NCI-H187 (cell line): Measurements from ENCODE around the gene PUM1.
"Not testable (repeated sequence)": the region's sequence is repeated elsewhere in the genome, so short reads cannot be mapped to it uniquely, and the experiment has no call there.

Experiments used
- DNase-seq, 2 experiments: peaks; one replicate each; lab custom pipeline; 2025; lab: John Stamatoyannopoulos, UW

PUM1 gene

DNA sequence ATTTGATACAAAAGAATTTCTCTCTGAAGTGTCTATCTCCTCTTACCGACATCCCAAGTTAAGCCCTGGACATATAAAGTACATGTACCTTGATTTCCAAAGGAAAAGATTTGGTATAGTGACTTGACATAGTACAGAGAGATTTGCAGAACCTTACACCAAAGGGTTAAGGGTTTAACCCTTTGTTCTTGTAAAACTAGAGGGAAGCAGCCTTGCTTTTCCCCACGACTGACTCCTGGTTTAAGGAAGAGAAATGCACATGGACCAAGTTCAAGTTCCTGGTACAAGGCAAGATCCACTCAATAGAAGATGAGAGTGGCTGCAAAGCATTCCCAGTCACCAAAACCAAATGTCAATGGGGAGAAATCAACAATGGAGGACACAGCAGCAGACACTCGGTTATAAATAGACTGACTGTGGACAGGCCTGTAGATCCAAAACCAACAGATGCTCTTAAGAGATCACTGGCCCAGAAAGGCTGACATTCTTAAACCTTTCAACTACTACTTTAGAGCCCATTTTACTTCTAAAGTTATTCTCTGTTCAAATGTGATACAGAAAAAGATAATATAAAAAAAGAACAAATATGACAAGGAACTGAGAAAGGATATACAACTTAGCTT, 69.4 kb downstream of the PUM1 start:
- DNase-seq, result no peak

DNA sequence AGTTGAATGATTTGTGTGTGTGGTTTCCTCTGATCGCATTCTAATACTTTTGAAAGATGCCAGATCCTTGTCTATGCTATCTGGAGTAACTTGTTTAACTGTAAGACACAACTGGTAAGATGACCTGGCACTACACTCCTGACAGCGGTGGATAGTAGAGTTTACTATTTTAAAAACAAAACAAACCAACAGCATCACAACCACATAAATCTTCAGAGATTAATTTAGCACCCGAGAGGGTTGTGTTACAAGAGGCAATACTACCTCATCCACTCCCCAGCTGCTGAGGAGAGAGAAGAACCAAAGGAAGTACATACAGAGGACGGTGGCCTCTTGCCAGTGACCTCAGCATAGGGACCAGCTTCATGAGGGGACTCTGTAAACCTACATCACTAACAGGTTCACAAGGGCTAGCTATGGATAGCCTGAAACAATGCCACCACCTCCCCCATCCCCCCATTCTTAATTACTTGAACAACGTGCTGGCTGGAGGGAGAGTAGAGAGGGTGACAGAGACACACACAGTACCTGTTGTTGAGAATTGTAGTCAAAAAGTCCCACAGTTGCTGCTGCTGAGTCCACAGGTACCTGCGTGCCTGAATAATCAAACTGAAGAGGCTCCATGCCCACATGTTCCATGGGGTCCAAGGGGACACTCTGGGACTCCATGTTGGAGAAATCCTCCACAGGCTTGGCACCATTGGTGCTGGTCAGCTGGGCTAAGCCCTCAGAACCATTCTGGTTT, 73.5 kb downstream of the PUM1 start:
- DNase-seq, result no peak

DNA sequence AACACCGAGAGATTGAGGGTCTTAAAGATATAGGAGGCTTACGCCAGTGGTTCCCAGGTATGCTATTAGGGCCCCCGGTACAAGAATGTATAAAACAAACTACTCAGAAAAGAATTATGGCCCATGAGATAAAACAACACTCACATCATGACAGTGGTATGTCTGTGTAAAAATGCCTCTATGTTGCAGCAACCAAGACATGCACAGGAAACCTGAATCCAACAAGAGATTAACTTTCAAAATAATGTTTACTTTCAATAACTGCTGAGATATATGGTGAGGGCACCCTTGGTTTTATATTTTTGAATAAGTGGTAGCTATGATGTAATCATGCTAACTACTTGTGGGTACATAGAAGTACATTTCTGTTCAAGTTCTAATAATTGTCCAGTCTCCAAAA, 74.9 kb downstream of the PUM1 start:
- no peak for DNase-seq

DNA sequence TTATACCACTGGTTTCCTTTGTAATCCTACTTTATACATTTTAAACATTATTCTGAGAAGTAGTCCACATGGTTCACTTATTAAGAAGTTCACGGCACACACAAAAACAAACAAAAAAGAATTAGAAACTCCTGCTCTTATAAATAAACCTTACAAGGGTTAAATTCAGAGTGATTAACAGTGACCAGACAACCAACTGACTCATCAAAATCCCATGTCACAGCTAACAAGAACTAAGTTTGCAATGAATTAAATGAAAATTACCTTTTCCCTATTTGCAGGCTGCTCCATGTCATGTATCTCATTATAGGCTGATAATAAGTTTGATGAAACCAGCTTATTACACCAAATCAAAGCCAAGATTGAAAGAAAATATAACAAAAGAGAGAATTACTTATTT, 77.5 kb downstream of the PUM1 start:
- no peak for DNase-seq

DNA sequence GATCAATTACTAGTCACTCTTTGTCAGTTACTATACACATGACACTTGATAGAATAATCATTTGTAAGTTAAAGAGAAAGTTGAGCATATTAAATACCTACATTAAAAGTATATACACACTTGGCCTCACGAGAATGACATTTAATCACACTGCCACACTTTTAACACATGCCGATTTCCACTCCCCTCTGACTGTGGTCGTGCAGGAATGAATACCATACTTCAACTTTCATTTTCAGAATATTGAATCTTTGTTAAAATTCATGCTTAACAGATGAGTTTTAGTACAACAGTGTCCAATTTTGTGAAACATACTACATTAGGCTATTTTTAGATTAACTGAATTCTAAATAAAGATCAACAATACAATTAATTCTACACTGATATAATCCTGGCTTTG, 78.8 kb downstream of the PUM1 start:
- DNase-seq, result no peak

DNA sequence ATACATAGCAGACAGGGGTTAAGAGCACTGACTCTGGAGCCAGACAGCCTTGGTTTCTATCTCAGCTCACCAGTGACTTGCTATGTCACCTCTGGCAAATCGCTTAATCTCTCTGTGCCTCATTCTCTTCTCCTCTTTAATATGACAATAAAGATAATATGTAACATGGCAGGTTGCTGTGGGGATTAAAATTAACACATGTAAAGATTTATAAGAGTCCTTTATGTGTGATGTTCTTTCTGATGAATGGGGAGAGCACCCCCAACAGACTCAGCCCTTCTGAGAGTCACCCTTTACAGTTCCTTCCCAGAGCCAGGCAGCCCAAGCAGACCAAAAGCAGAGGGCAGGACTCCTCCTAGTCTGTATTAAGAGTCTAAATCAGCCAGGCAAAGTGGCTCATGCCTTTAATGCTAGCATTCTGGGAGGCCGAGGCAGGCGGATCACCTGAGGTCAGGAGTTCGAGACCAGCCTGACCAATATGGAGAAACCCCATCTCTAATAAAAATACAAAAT, 80.5 kb downstream of the PUM1 start:
- no peak for DNase-seq

DNA sequence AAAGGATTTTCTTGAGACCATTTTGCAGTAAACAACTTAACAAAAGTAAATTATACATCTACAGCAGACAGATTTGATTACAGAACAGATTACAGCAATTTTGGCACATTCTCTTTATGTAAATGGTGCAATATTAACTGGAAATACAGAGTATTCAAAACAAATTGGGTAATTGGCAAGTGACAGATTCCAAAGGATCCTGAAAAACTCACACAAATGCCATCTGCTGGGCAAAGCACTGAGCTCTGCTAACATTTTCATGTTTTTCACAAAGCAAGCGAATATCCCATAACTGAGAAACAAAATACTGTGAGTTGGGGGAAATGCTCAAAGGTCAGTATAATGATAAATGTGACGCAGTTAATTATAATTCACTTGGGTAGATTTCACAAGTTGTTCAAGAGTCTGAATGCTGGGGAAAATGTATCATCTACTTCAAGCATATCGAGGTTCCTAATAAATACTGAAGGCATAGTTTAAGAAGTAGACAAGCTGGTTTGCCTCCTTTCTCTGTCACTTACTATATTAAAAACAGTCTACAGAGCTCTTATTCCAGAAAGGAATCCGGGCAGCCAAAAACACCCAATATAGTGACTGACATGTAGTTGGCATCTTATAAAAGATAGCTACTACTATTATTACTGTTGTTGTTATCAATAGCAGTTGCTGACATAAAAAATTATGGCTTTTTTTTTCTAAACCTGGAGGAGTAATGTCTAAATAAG, 81.2 kb downstream of the PUM1 start:
- DNase-seq, result no peak

DNA sequence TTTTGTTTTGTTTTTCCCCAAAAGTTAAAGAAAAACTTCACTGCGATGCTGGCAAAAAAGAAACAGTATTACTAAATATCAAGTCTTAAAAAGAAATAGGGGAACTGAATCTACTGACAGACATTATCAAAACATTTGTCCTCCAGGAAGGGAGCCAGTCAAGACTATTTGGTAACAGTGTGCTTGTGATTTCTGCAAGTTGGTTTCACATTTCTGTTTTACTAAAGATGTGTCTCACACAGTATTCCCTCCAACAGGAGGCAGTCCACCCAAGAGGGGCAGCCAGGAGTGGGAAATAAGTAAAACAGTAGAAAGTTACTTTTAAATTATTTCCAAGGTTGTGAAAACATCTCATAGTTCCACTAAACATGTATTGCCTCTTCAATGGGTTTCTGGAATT, 82.6 kb downstream of the PUM1 start:
- DNase-seq, result no peak

DNA sequence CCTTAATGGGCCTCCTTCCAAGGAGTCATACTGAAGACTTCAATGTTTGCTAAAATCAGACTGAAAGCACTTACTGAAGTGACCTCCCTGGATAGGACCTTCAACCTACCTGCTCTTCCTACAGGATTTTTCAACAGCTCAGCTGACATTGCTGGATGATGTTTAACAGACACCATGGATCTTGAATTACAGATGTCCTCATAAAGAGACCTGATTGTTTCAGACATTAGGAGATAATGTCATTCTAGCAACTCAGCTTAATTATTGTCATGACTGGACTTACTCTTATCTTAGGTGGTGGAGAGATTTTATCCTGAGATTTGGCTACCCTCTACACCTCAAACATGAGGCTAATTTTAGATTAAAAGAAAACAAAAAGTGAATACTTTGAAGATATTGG, 83.1 kb downstream of the PUM1 start:
- DNase-seq, result no peak

DNA sequence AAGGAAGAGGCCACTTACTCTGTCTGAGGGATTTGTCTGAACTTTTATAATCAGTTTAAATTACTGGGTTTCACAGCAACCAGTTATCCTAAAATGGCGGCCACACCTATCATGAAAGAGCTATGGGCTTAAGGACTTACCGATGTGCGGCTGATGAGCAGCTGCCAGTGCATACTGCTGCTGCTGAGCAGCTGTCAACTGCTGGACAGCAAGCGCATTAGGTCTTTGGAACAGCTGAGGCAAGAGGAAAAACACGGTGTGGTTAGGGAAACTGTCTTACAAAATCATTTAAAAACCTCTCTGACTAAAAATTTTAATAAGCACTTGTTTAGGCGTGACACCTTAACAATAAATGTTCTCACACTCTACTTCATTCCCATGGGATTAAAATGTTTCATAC, 84.3 kb downstream of the PUM1 start:
- DNase-seq, result no peak

DNA sequence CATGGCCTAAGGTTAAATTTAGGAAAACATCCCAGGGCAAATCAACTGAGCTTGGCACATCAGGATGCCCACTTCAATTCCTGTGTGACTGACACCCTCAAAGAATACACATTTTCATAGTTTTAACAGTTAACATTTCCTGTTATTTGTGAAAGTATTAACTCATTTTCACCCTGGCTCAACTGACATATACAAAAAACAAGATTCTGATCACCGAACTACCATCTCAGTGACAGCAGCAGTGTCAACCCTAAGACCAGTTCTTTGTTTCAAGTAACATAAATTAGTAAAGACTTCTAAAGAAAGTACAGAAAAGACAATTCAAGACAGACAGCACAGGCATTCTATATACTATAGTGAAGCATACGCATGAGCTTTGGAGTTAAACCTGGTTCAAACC, 88.0 kb downstream of the PUM1 start:
- no peak for DNase-seq

DNA sequence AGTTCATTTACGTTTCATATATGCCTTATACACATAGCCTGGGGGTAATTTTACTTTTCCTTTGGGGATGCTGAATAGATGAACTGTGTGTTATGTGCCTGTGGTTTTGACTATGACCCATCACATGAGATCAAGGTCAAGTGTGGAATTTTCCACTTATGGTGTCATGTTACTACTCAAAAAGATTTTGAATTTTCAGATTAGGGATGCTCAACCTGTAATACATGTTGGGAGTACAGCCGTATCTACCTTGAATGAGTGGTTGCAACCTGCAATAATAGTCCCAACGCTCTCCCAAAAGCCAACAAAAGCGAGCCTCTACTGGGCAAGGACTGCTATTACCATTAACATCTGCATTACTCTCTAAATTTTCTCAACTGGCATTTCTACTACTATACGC, 88.4 kb downstream of the PUM1 start:
- DNase-seq, result no peak

DNA sequence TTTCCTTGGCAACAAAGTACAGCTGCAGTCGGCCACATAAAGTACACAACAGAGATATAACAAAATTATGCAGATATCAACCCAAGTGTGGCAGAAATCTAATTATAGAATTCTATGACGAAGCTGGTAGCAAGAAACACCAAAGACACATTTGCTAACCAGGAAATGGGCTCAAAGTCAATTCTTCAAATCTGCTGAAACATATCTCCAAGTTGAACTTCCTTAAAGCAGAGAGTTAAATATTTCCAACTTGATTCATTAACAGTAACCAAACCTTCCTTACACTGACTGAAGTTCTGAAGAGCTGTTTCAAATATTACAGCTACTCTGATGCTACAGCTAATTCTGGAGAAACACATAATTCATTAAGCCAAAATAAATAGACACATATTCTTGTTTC, 89.4 kb downstream of the PUM1 start:
- DNase-seq, result no peak

DNA sequence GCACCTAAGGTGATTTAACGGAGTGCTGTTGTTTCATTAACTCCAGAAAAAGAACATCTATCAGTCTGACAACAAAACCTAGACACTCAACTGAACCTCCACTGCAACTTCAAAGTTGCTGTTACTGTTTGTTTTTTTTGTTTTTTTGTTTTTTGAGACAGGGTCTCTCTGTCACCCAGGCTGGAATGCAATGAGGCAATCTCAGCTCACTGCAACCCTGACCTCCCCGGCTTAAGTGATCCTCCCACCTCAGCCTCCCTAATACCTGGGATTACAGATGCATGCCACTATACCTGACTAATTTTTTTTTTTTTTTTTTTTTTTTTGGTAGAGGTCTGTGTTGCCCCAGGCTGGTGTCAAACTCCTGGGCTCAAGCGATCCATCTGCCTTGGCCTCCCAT, 90.3 kb downstream of the PUM1 start:
- DNase-seq, result no peak

DNA sequence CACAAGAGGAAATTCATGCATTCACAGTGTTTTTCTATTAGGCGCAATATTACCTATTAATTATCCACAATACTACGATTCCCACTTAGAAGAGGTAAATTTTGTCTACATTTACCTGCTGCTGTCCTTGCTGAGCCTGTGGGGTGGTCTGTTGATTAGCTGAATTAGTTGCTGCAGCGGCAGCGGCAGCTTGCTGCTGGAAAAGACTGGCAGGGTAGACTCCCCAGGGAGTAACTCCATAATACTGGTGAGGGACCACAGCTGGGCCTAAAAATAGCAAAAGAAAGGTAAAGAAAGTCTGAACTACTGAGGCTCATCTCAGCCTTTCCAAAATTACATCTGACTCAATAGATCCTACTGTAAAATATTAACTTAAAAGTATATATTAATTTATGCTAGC, 91.0 kb downstream of the PUM1 start:
- DNase-seq, result no peak

DNA sequence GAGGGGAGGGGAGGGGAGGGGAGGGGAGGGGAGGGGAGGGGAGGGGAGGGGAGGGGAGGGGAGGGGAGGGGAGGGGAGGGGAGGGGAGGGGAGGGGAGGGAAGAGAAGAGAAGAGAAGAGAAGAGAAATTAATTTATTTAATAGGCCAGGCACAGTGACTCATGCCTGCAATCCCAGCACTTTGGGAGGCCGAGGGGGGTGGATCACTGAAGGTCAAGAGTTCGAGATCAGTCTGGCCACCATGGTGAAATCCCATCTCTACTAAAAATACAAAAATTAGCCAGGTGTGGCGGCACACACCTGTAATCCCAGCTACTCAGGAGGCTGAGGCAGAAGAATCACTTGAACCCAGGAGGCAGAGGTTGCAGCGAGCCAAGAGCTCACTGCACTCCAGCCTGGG, 93.2 kb downstream of the PUM1 start:
- DNase-seq, result not testable (repeated sequence)

DNA sequence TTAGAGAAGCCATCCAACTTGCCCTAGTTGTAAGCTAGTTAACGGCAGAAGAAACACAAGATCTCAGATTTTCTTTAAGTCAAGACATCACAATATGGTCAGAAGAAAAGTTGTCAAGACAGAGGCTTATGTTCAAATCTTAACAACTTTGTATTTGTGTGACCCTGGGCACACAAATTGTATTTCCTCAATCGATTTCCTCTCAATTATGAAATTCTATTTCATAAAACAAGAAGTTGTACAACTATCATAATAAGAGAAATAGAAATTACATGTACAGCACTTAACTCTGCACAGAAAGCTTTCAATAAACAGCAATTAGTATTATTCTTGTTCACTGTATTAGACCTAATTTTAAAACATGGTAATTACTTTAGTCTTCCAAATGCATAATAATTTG, 94.0 kb downstream of the PUM1 start:
- no peak for DNase-seq

DNA sequence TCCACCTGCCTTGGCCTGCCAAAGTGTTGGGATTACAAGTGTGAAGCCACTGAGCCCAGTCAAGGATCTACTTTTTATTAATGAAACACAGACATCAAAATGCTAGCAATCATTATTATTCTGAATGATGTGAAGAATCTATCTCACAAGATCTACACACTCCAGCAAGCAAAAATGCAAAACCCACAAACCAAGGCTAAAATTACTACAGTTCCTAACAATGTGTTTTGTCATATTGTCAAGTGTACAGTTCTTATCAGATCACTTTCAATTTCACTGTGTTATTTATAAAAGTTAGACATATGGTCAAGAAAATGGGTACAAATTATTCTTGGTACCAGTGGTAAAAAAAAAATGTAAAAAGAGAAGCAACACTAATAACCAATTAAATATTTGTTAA, 95.6 kb downstream of the PUM1 start:
- DNase-seq, result no peak

DNA sequence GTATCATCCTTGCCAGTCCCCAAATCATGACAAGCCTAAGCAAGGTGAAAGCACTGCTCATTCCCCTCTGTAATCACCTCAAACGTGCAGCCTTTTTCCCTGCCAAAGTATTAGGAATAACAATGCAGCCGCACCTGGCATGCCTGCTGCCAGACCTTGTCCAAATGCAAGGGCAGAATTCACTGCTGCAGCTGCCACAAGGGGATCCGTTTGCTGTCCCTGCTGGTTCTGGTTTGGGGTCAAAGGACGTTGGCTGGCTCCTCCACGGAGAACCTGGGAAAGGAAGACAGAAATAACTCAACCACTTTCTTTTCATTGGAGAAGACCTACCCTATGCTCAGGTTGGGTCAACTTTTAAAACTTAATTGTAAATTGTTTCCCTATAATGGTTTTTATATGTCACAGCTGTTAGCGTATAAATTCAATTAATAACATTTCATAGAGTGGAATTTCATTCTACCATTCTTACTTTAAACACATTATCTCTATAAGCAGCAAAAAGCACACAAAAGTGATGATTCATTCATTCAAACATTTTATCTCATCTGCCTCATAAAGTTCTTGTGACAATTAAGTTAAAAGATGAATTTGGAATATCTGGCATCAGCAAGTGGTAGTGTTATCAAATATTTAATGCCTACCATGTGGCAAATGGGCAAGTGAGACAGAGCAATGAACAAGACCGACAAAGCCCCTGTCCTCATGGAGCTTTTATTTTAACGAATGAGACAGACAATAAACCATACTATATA, 97.1 kb downstream of the PUM1 start:
- DNase-seq, result no peak

DNA sequence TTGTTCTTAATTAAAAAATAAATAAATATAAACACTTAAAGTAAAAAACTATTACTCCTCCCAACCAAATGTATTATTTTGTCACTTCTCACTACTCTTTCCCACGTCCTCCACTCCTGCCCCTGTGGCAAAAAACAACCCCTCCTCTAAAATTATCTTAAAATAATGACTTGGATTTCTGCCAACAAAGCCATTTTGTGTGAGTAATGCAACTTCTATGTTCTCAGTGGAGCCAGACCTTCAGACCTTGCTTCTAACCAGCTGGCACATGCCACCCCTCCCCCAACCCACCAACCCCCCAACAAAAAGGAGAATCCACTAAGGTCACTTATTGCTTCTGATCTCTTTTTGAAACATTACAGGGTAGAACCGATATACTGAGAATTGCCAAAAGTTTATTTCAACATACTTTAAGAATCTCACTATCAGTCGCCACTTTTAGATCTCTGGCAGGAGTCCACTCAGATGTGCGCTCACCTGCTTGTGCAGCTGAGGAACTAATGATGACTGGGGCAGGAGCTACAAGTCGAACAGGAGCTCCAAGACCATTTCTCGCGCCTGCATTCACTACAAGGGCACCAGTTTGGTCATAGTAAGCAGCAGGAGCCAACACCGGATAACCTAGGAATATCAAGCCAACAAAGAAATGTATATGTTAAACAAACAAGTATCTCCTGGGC, 98.7 kb downstream of the PUM1 start:
- no peak for DNase-seq

DNA sequence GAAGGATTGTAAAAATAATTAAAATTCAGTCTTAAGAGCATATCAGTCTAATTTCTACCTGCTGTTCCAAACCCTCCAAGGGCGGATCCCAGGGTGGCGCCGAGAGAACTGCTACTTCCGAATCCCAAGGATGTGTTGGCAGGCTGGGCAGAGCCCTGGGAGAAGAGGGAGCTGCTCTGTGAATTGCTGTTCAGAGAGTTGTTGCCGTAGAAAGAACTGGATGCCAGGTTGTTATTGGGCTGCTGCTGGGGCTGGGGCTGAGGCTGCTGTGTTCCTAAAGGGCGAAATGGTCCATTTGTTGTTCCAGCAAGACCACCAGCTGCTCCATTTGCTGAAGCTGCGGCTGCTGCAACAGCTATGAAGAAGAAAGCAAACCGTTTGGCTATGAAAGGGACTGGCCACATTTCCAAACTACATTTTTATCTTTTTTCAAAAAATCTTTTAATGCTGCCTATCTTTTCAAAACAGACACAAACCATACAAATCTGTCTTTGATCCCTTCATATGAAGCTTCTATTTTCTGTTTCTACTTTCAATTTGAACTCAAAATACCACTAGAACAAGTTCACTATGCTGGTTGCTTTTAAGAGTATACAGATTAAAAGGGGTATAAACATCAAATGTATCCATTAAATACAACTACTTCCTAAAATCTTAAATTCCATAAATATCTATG, 99.5 kb downstream of the PUM1 start:
- DNase-seq, result no peak
